Liver (tissue), 9 donors: ENCODE data around the gene TNXB. TPM values are rescaled to one million over a fixed set of nuclear protein-coding genes. Genes with fewer than 3 reads are reported as not detected.

ENCODE experiments used
- DNase-seq: peaks from one replicate; pipeline ENCODE4 v3.0.0-alpha.2; 2017; ENCODE audit warnings: low spot score
- H3K27ac ChIP-seq, 2 donors: one replicate each; pipeline ENCODE4 v1.7.0; 2013; ENCODE audit warnings: inconsistent platforms in 2 of 2, low read length in 2 of 2, control low read depth in 1 of 2, low read depth in 1 of 2, mild to moderate bottlenecking in 1 of 2
- H3K27me3 ChIP-seq, 4 donors: one replicate each; pipeline versions ENCODE4 v1.6.1 to v1.7.0; 2013; ENCODE audit warnings: low read length in 3 of 4, inconsistent platforms in 1 of 4, mild to moderate bottlenecking in 1 of 4, moderate library complexity in 1 of 4; ENCODE audit not compliant: control insufficient read depth in 4 of 4, insufficient read depth in 4 of 4
- H3K36me3 ChIP-seq, 4 donors: one replicate each; pipeline versions ENCODE4 v1.6.1 to v1.7.0; 2013; ENCODE audit warnings: low read length in 3 of 4, mild to moderate bottlenecking in 3 of 4, low read depth in 1 of 4, moderate library complexity in 1 of 4; ENCODE audit not compliant: control insufficient read depth in 4 of 4, insufficient read depth in 3 of 4
- H3K4me1 ChIP-seq, 4 donors: one replicate each; pipeline versions ENCODE4 v1.6.1 to v1.7.0; 2013; ENCODE audit warnings: low read length in 3 of 4, mild to moderate bottlenecking in 3 of 4, moderate library complexity in 1 of 4; ENCODE audit not compliant: control insufficient read depth in 4 of 4, insufficient read depth in 4 of 4
- H3K4me3 ChIP-seq, 3 donors: one replicate each; pipeline versions ENCODE4 v1.6.1 to v1.7.0; 2013; ENCODE audit warnings: low read length in 3 of 3, control low read depth in 1 of 3, low read depth in 1 of 3, mild to moderate bottlenecking in 1 of 3
- H3K9ac ChIP-seq, 2 donors: one replicate each; pipeline ENCODE4 v1.7.0; 2013; ENCODE audit warnings: low read length in 2 of 2, mild to moderate bottlenecking in 2 of 2, moderate library complexity in 2 of 2, control low read depth in 1 of 2, low read depth in 1 of 2
- H3K9me3 ChIP-seq, 4 donors: one replicate each; pipeline versions ENCODE4 v1.6.1 to v1.7.0; 2013; ENCODE audit warnings: low read length in 3 of 4; ENCODE audit not compliant: control insufficient read depth in 4 of 4
- EGR1 ChIP-seq, 2 donors: IDR thresholded peaks; 2 replicates each; pipeline ENCODE4 v1.6.1; 2016 to 2018; ENCODE audit warnings: antibody characterized with exemption in 2 of 2, low read depth in 2 of 2
- FOXA1 ChIP-seq: IDR thresholded peaks from 2 replicates; pipeline ENCODE4 v1.6.1; 2016; ENCODE audit warnings: antibody characterized with exemption
- FOXA2 ChIP-seq: IDR thresholded peaks from 2 replicates; pipeline ENCODE4 v1.6.1; 2016; ENCODE audit warnings: antibody characterized with exemption
- GABPA ChIP-seq, 2 donors: IDR thresholded peaks in 1 of 2; conservative IDR thresholded peaks in 1 of 2; 2 replicates each; pipeline ENCODE4 v1.6.1; 2016; ENCODE audit warnings: antibody characterized with exemption in 2 of 2, mild to moderate bottlenecking in 1 of 2, moderate library complexity in 1 of 2
- HNF4A ChIP-seq, 2 donors: conservative IDR thresholded peaks; 2 replicates each; pipeline ENCODE4 v1.6.1; 2016; ENCODE audit warnings: antibody characterized with exemption in 2 of 2, mild to moderate bottlenecking in 2 of 2
- HNF4G ChIP-seq: IDR thresholded peaks from 2 replicates; pipeline ENCODE4 v1.6.1; 2016; ENCODE audit warnings: antibody characterized with exemption
- JUND ChIP-seq, 2 donors: IDR thresholded peaks; 2 replicates each; pipeline ENCODE4 v1.6.1; 2016; ENCODE audit warnings: antibody characterized with exemption in 2 of 2
- NR2F2 ChIP-seq: IDR thresholded peaks from 2 replicates; pipeline ENCODE4 v1.6.1; 2016; ENCODE audit warnings: antibody characterized with exemption
- RAD21 ChIP-seq, 2 donors: IDR thresholded peaks; 2 replicates each; pipeline ENCODE4 v1.6.1; 2016; ENCODE audit warnings: antibody characterized with exemption in 2 of 2, mild to moderate bottlenecking in 2 of 2
- RXRA ChIP-seq, 2 donors: IDR thresholded peaks; 2 replicates each; pipeline ENCODE4 v1.6.1; 2017 to 2018; ENCODE audit warnings: antibody characterized with exemption in 2 of 2, mild to moderate bottlenecking in 1 of 2
- SP1 ChIP-seq: IDR thresholded peaks from 2 replicates; pipeline ENCODE4 v1.6.1; 2018; ENCODE audit warnings: antibody characterized with exemption, mild to moderate bottlenecking
- TAF1 ChIP-seq: conservative IDR thresholded peaks from 2 replicates; pipeline ENCODE4 v1.6.1; 2016; ENCODE audit warnings: antibody characterized with exemption, mild to moderate bottlenecking
- YY1 ChIP-seq: IDR thresholded peaks from 2 replicates; pipeline ENCODE4 v1.6.1; 2016; ENCODE audit warnings: antibody characterized with exemption, mild to moderate bottlenecking
- WGBS: extraction: QIAGEN DNeasy Blood & Tissue Kit; methylation state at CpG from one replicate; pipeline ENCODE4 v1.1.7; 2013; 5-methylcytosine and 5-hydroxymethylcytosine counted together
- polyA plus RNA-seq, 2 donors: library from polyadenylated mRNA; stranded (reverse) in 1 of 2; unstranded in 1 of 2; fragments of 200-250 nt in 1 of 2; fragments of >200 nt in 1 of 2; fragmentation: Nextera tagmentation in 1 of 2; extraction: Ambion mirVana in 1 of 2; gene quantifications; one replicate each; pipeline versions ENCODE4 v1.2.1 to v1.2.3, GENCODE V29; 2013 to 2015
- total RNA-seq, 2 donors: library from RNA; depleted of rRNA; stranded (reverse); fragments of >200 nt; gene quantifications; one replicate each; pipeline ENCODE4 v1.2.3, GENCODE V29; 2014
- TF ChIP-seq, protein P1 (sequence below): IDR thresholded peaks from 2 replicates; pipeline ENCODE4 v1.6.1; 2016; ENCODE audit warnings: antibody characterized with exemption
- TF ChIP-seq, protein P2 (sequence below): fragments of 150-350 bp; IDR thresholded peaks from 2 replicates; pipeline ENCODE4 v1.5.1; 2017; ENCODE audit warnings: improper control_type of control experiment, low read depth, low read length; ENCODE audit not compliant: missing input control
- TF ChIP-seq, protein P3 (sequence below): IDR thresholded peaks from 2 replicates; pipeline ENCODE4 v1.6.1; 2016; ENCODE audit warnings: antibody characterized with exemption
- TF ChIP-seq, protein P4 (sequence below): IDR thresholded peaks from 2 replicates; pipeline ENCODE4 v1.6.1; 2016; ENCODE audit warnings: antibody characterized with exemption
- TF ChIP-seq, protein P5 (sequence below): IDR thresholded peaks from 2 replicates; pipeline ENCODE4 v1.6.1; 2016; ENCODE audit warnings: antibody characterized with exemption, mild to moderate bottlenecking
- donor health status: healthy.
- donor health status: healthy.
- donor health status: healthy.
- donor health status: healthy.
- donor health status: healthy.

TNXB gene
- total and polyA plus RNA-seq, 4 donors: 3.0 to 17.1 (median 5.6) TPM

DNA sequence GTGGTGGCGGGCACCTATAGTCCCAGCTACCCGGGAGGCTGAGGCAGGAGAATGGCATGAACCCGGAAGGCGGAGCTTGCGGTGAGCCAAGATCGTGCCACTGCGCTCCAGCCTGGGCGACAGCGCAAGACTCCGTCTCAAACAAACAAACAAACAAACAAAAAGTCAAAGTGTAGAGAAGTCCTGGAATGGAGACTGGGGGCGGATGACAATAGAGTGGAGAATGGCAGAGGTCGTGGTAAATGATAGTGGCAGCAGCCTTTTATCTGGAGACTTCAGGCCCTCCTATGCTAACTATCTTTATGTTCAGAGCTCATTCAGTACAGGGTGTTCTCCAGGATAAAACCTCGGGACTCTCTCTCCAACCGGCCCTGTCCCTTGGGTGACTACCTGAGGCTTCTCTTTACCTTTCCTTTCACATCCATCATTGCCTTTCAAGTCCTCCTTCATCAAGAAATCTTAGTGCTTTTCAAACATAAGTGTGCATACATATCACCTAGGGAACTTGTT, 22.4 kb upstream of the TNXB start:
- TF ChIP-seq SP1 (no peak), FOXA1 (no peak), RAD21 (IDR thresholded peaks at IDR 0.05) (no peak), RXRA (IDR thresholded peaks at IDR 0.05) (no peak), EGR1 (IDR thresholded peaks at IDR 0.05; ENCODE audit: low read depth in 2 of 2) (no peak), FOXA2 (no peak), HNF4A (conservative IDR thresholded peaks at IDR 0.05) (no peak), GABPA (IDR thresholded peaks at IDR 0.05 in 1 of 2, conservative IDR thresholded peaks at IDR 0.05 in 1 of 2) (no peak), YY1 (no peak), TAF1 (no peak), JUND (IDR thresholded peaks at IDR 0.05) (no peak), HNF4G (no peak), NR2F2 (no peak)
- TF ChIP-seq, protein P1, sequence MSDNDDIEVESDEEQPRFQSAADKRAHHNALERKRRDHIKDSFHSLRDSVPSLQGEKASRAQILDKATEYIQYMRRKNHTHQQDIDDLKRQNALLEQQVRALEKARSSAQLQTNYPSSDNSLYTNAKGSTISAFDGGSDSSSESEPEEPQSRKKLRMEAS: no peak
- TF ChIP-seq, protein P2, sequence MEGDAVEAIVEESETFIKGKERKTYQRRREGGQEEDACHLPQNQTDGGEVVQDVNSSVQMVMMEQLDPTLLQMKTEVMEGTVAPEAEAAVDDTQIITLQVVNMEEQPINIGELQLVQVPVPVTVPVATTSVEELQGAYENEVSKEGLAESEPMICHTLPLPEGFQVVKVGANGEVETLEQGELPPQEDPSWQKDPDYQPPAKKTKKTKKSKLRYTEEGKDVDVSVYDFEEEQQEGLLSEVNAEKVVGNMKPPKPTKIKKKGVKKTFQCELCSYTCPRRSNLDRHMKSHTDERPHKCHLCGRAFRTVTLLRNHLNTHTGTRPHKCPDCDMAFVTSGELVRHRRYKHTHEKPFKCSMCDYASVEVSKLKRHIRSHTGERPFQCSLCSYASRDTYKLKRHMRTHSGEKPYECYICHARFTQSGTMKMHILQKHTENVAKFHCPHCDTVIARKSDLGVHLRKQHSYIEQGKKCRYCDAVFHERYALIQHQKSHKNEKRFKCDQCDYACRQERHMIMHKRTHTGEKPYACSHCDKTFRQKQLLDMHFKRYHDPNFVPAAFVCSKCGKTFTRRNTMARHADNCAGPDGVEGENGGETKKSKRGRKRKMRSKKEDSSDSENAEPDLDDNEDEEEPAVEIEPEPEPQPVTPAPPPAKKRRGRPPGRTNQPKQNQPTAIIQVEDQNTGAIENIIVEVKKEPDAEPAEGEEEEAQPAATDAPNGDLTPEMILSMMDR: no peak
- TF ChIP-seq, protein P3, sequence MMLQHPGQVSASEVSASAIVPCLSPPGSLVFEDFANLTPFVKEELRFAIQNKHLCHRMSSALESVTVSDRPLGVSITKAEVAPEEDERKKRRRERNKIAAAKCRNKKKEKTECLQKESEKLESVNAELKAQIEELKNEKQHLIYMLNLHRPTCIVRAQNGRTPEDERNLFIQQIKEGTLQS: no peak
- TF ChIP-seq, protein P4, sequence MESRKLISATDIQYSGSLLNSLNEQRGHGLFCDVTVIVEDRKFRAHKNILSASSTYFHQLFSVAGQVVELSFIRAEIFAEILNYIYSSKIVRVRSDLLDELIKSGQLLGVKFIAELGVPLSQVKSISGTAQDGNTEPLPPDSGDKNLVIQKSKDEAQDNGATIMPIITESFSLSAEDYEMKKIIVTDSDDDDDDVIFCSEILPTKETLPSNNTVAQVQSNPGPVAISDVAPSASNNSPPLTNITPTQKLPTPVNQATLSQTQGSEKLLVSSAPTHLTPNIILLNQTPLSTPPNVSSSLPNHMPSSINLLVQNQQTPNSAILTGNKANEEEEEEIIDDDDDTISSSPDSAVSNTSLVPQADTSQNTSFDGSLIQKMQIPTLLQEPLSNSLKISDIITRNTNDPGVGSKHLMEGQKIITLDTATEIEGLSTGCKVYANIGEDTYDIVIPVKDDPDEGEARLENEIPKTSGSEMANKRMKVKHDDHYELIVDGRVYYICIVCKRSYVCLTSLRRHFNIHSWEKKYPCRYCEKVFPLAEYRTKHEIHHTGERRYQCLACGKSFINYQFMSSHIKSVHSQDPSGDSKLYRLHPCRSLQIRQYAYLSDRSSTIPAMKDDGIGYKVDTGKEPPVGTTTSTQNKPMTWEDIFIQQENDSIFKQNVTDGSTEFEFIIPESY: no peak
- TF ChIP-seq, protein P5, sequence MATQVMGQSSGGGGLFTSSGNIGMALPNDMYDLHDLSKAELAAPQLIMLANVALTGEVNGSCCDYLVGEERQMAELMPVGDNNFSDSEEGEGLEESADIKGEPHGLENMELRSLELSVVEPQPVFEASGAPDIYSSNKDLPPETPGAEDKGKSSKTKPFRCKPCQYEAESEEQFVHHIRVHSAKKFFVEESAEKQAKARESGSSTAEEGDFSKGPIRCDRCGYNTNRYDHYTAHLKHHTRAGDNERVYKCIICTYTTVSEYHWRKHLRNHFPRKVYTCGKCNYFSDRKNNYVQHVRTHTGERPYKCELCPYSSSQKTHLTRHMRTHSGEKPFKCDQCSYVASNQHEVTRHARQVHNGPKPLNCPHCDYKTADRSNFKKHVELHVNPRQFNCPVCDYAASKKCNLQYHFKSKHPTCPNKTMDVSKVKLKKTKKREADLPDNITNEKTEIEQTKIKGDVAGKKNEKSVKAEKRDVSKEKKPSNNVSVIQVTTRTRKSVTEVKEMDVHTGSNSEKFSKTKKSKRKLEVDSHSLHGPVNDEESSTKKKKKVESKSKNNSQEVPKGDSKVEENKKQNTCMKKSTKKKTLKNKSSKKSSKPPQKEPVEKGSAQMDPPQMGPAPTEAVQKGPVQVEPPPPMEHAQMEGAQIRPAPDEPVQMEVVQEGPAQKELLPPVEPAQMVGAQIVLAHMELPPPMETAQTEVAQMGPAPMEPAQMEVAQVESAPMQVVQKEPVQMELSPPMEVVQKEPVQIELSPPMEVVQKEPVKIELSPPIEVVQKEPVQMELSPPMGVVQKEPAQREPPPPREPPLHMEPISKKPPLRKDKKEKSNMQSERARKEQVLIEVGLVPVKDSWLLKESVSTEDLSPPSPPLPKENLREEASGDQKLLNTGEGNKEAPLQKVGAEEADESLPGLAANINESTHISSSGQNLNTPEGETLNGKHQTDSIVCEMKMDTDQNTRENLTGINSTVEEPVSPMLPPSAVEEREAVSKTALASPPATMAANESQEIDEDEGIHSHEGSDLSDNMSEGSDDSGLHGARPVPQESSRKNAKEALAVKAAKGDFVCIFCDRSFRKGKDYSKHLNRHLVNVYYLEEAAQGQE: no peak
- 85% methylated on average over 14 of the region's 14 CpGs for WGBS
- H3K4me1 ChIP-seq: peaks cover 3 to 28% (median 24%) of the 10 kb centered on the region in 4 donors
- H3K27me3 ChIP-seq: no peaks in the 10 kb centered on the region
- H3K9ac ChIP-seq: no peak overlapping the region
- H3K36me3 ChIP-seq: no peaks in the 10 kb centered on the region
- H3K27ac ChIP-seq: no peak overlapping the region
- DNase-seq: no peak
- H3K4me3 ChIP-seq: no peak overlapping the region
- no peaks in the 10 kb centered on the region for H3K9me3 ChIP-seq
